Panc1 (cell line): Measurements from ENCODE around the gene LIPC.

Experiments
- POLR2AphosphoS5 ChIP-seq: IDR thresholded peaks from 2 replicates; pipeline ENCODE4 v1.6.1; 2012; ENCODE audit warnings: mild to moderate bottlenecking, low read depth, low read length, moderate library complexity
- REST ChIP-seq, 2 experiments: IDR thresholded peaks; 2 replicates each; pipeline ENCODE4 v1.6.1; 2011 to 2012; ENCODE audit warnings: low read depth in 2 of 2, control low read depth in 1 of 2, low read length in 1 of 2, mild to moderate bottlenecking in 1 of 2, moderate library complexity in 1 of 2; ENCODE audit not compliant: insufficient read depth in 1 of 2
- SIN3A ChIP-seq: IDR thresholded peaks from 2 replicates; pipeline ENCODE4 v1.6.1; 2012; ENCODE audit warnings: low read depth, mild to moderate bottlenecking, low read length, moderate library complexity, borderline replicate concordance; ENCODE audit not compliant: insufficient read depth
- TF ChIP-seq, protein P1 (sequence below): fragments of 450-650 bp; IDR thresholded peaks from 2 replicates; pipeline ENCODE4 v1.5.1; 2017; ENCODE audit warnings: mild to moderate bottlenecking

GRCh38 chr15:58457466-58457965 is 25.7 kb downstream of the LIPC start:
- TF ChIP-seq, protein P1, sequence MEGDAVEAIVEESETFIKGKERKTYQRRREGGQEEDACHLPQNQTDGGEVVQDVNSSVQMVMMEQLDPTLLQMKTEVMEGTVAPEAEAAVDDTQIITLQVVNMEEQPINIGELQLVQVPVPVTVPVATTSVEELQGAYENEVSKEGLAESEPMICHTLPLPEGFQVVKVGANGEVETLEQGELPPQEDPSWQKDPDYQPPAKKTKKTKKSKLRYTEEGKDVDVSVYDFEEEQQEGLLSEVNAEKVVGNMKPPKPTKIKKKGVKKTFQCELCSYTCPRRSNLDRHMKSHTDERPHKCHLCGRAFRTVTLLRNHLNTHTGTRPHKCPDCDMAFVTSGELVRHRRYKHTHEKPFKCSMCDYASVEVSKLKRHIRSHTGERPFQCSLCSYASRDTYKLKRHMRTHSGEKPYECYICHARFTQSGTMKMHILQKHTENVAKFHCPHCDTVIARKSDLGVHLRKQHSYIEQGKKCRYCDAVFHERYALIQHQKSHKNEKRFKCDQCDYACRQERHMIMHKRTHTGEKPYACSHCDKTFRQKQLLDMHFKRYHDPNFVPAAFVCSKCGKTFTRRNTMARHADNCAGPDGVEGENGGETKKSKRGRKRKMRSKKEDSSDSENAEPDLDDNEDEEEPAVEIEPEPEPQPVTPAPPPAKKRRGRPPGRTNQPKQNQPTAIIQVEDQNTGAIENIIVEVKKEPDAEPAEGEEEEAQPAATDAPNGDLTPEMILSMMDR, result no peak
- TF ChIP-seq REST (IDR thresholded peaks at IDR 0.05; ENCODE audit: insufficient read depth in 1 of 2, low read depth in 2 of 2, low read length in 1 of 2) (no peak), SIN3A (no peak), POLR2AphosphoS5 (no peak)
